ENCODE measurements around the gene SLC26A1.

The SLC26A1 gene

GRCh38 chr4:1027915-1028238 lies 34.7 kb upstream of the SLC26A1 start:
- DNase-seq, result no peak

GRCh38 chr4:1027219-1027914 lies 34.2 kb upstream of the SLC26A1 start:
- no peak for DNase-seq

- DNase-seq, result no peak
Measured at GRCh38 chr4:1026115-1026514, 32.9 kb upstream of the SLC26A1 start.

GRCh38 chr4:1024882-1025545 lies 31.8 kb upstream of the SLC26A1 start:
- DNase-seq, result no peak

GRCh38 chr4:1023895-1024740 lies 30.9 kb upstream of the SLC26A1 start:
- DNase-seq, result no peak

- no peak for DNase-seq
Measured at GRCh38 chr4:1023075-1023640, 30.0 kb upstream of the SLC26A1 start.

- DNase-seq, result no peak
Measured at GRCh38 chr4:1022739-1023066, 29.5 kb upstream of the SLC26A1 start.

GRCh38 chr4:1022051-1022738 lies 29.0 kb upstream of the SLC26A1 start:
- no peak for DNase-seq

- DNase-seq, result no peak
Measured at GRCh38 chr4:1021386-1022050, 28.3 kb upstream of the SLC26A1 start.

GRCh38 chr4:1019729-1020470 lies 26.7 kb upstream of the SLC26A1 start:
- no peak for DNase-seq

- DNase-seq, result no peak
Measured at GRCh38 chr4:1019320-1019719, 26.1 kb upstream of the SLC26A1 start.

GRCh38 chr4:1018147-1019020 lies 25.2 kb upstream of the SLC26A1 start:
- no peak for DNase-seq

GRCh38 chr4:1017706-1018105 lies 24.5 kb upstream of the SLC26A1 start:
- no peak for DNase-seq

- no peak for DNase-seq
Measured at GRCh38 chr4:1017211-1017610, 24.0 kb upstream of the SLC26A1 start.

GRCh38 chr4:1015746-1016145 lies 22.5 kb upstream of the SLC26A1 start:
- no peak for DNase-seq

GRCh38 chr4:1015179-1015578 lies 22.0 kb upstream of the SLC26A1 start:
- DNase-seq, result no peak

GRCh38 chr4:1014291-1015167 lies 21.3 kb upstream of the SLC26A1 start:
- DNase-seq, result peak; percentile 75

GRCh38 chr4:1013225-1014073 lies 20.2 kb upstream of the SLC26A1 start:
- DNase-seq, result no peak

All from right hindlimb (tissue), 1 donor.